Mucosa of gallbladder (tissue), 1 donor: ENCODE measurements around the gene FCMR. TPM values are rescaled to one million over a fixed set of nuclear protein-coding genes. Genes with fewer than 3 reads are reported as not detected.
A peak's percentile ranks its signal among the peaks of the same experiment; 100 is the strongest.
"Not testable (repeated sequence)": the region's sequence is repeated elsewhere in the genome, so short reads cannot be mapped to it uniquely, and the experiment has no call there.

Experiments
- DNase-seq: peaks from one replicate; pipeline ENCODE4 v3.0.0-alpha.2; 2020; ENCODE audit warnings: low spot score
- total RNA-seq: library from RNA; stranded (reverse); gene quantifications from one replicate; pipeline ENCODE4 v1.2.1, GENCODE V29; 2021
- donor health status: DM: no; HTN: no; CAD: no.

The FCMR gene
- total RNA-seq, 1 donor from 2014 or later: 8.0 TPM

DNA sequence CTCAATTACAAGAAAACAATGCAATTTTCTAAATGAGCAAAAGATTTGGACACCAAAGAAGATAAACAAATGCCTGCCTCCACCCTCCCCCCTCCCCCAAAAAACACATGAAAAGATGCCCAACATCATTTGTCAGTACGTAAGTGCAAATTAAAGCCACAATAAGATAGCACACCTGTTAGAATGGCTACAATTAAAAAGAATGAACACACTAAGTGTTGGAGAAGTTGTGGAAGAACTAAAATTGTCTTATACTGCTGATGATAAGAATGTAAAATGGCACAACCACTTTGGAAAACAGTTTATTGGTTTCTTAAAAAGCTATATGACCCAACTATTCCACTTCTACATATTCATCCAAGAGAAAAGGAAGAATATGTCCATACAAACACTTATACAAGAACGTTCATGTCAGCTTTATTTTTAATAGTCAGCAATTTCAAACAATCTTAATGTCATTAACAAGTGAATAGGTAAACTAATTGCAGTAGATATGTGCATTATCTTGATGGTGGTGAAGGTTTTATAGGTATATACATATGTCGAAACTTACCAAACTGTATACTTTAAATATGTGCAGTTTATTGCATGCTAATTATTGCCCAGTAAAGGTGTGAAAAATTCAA is 45.9 kb downstream of the FCMR start:
- DNase-seq: no peak

- no peak for DNase-seq
These were observed 48.0 kb downstream of the FCMR start for GRCh38 chr1:206873603-206874188.

- DNase-seq: peak; percentile 12
These were observed 49.6 kb downstream of the FCMR start for GRCh38 chr1:206872139-206872538.

DNA sequence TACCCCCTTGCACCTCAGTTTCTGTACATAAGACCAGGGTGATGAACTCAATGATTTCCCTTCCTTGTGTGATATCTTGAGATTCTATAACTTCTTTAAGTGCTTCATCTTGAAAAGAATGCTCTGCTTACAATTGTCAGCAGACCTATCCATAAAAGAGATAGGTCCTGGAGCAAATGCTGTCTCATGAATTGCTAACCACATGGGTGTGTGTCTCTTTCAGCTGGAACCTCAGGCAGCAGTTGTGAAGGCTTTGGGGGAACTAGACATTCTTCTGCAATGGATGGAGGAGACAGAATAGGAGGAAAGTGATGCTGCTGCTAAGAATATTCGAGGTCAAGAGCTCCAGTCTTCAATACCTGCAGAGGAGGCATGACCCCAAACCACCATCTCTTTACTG is 53.5 kb downstream of the FCMR start:
- DNase-seq: no peak

DNA sequence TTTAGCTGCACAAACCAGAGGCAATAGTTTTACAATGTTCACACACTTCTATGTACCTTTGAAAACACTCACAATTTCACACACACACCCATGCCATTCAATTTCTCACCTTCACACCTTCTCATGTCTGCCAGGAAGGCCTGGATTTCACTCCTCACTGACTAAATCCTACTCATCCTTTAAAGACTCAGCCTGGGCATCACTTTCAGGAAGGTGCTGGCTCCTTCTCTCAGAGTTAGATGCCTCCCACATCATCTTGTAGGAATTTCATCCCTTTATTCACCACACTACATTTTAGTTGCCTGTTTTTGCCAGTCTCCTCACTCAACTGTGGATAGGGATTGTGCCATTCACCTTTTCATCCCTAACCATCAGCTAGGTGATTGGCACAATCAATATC is 54.0 kb downstream of the FCMR start:
- no peak for DNase-seq

GRCh38 chr1:206867239-206867638 is 54.5 kb downstream of the FCMR start:
- DNase-seq: no peak

GRCh38 chr1:206866062-206866461 is 55.7 kb downstream of the FCMR start:
- DNase-seq: no peak

- DNase-seq: peak; percentile 80
These were observed 56.6 kb downstream of the FCMR start, which contains the start of gene IL20 for GRCh38 chr1:206864939-206865671. Gene IL20, plus strand, starts transcription at chr1:206865623. Its CDS starts 230 bp downstream, at chr1:206865853.

DNA sequence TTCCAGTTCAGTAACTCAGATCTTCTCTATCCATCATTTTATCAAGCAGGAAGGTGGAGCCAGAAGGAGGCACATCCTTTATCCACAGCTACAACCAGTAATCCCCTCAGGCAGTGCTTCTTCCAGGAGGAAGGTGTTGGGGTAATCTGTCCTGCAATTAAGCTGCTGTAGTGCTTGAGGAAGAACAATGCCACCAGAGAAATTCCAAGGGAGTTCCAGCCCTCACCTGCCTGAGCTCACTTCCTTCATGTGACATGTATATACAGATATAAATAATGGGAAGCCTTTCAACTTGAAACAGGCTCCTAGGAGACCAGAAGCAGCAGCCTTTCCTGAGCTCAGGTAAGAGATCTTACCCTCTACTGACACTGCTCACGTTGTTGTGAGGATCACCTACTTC is 58.5 kb downstream of the FCMR start:
- no peak for DNase-seq

GRCh38 chr1:206860165-206860564 is 61.6 kb downstream of the FCMR start:
- no peak for DNase-seq

GRCh38 chr1:206859082-206859521 is 62.6 kb downstream of the FCMR start:
- no peak for DNase-seq

GRCh38 chr1:206856674-206857464 is 64.9 kb downstream of the FCMR start:
- DNase-seq: no peak

GRCh38 chr1:206855859-206856258 is 65.9 kb downstream of the FCMR start:
- DNase-seq: no peak

DNA sequence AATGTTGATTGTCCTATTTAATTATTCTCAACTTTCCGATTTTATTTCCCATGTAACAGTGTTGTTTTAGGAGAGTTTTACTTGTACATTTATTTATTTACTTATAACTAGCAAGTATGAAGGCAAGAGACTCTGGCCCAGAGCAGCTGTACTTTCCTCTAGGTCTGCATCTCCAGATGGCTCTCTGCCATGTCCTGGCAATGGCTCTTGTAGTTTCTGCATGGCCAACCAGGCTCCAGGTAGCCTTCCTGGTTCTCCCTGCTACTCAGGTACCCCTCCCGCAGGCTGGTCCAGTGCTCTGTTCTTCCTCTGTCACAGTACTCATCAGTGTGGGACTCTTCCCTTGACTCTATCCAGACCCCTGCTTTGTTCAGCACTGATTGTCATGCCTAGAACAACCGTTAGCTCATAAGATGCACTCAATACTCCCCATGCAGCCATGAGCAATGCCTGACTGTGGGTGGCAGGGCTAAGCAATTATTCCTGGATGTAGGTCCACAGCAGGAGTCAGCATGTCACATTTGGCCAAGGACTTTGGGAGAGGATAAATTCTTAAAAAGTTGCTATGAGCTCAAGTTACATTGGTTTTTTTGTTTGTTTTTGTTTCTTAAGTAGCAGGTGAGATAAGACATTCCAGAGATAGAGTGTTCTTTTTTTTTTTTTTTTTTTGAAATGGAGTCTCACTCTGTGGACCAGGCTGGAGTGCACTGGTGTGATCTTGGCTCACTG is 67.2 kb downstream of the FCMR start:
- no peak for DNase-seq

DNA sequence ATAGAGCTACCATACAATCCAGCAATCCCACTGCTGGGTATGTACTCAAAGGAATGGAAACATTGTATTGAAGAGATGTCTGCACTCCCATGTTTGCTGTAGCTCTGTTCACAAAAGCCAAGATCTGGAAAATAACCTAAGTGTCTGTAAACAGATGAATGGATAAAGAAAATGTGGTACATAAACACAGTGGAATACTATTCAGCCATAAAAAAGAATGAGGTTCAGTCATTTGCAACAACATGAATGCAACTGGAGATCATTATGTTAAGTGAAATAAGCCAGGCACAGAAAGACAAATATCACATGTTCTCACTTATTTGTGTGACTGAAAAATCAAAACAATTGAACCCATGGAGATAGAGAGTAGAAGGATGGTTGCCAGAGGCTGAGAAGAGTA is 68.0 kb downstream of the FCMR start:
- not testable (repeated sequence) for DNase-seq

Other genes starting within 250 kb of the FCMR start
- gene MAPKAPK2, start 237.0 kb downstream of the FCMR start, total RNA-seq: 168 TPM
- gene IL19, start 151.2 kb downstream of the FCMR start, total RNA-seq: not detected
- 1.4 TPM for gene IL10, start 149.4 kb downstream of the FCMR start, total RNA-seq
- gene IL20, start 56.3 kb downstream of the FCMR start, total RNA-seq: not detected
- gene IL24, start 24.5 kb downstream of the FCMR start, total RNA-seq: not detected
- gene PIGR, start 24.5 kb upstream of the FCMR start, total RNA-seq: 2,875 TPM
- gene FCAMR, start 48.5 kb upstream of the FCMR start, total RNA-seq: 0.46 TPM
- gene C1orf116, start 110.8 kb upstream of the FCMR start, total RNA-seq: 45.1 TPM
- 4.5 TPM for gene YOD1, start 129.3 kb upstream of the FCMR start, total RNA-seq
- gene PFKFB2, start 131.3 kb upstream of the FCMR start, total RNA-seq: 17.9 TPM
- gene C4BPB, start 166.9 kb upstream of the FCMR start, total RNA-seq: 4.1 TPM
- gene C4BPA, start 182.3 kb upstream of the FCMR start, total RNA-seq: 2.3 TPM